NCI-H1417 treated with DMSO at 0.1 percent for 48 hours (cell line): ENCODE results near the gene FSTL3.
"Not testable (repeated sequence)": the region's sequence is repeated elsewhere in the genome, so short reads cannot be mapped to it uniquely, and the experiment has no call there.

Experiments
- DNase-seq: peaks from one replicate; lab custom pipeline; 2025; lab: John Stamatoyannopoulos, UW

FSTL3 gene

DNA sequence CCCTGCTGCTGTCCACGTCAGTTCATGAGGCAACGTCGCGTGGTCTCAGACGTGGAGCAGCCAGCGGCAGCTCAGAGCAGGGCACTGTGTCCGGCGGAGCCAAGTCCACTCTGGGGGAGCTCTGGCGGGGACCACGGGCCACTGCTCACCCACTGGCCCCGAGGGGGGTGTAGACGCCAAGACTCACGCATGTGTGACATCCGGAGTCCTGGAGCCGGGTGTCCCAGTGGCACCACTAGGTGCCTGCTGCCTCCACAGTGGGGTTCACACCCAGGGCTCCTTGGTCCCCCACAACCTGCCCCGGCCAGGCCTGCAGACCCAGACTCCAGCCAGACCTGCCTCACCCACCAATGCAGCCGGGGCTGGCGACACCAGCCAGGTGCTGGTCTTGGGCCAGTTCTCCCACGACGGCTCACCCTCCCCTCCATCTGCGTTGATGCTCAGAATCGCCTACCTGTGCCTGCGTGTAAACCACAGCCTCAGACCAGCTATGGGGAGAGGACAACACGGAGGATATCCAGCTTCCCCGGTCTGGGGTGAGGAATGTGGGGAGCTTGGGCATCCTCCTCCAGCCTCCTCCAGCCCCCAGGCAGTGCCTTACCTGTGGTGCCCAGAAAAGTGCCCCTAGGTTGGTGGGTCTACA is 6.6 kb downstream of the FSTL3 start:
- no peak for DNase-seq

DNA sequence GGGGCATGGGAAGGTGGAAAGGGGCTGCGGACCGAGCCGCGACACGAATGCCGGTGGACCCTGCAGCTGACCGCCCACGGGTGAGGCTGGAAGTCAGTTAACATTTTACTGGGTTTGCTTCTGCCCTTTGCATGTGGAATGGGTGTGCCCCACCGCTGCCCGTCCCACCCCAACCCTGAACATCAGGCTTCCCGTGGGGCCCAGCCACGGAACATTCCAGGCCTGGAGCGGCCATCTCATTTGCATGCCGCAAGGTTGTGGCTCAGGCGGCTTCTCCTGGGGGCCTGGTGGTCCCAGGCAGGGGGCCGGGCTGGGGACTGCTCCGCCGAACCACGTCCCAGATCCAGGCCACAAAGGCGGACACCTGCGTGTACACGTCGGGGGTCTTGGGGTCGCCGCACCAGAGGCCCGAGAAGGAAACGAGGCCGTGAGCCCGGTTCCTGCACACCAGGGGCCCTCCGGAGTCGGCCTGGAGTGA is 9.3 kb downstream of the FSTL3 start:
- no peak for DNase-seq

DNA sequence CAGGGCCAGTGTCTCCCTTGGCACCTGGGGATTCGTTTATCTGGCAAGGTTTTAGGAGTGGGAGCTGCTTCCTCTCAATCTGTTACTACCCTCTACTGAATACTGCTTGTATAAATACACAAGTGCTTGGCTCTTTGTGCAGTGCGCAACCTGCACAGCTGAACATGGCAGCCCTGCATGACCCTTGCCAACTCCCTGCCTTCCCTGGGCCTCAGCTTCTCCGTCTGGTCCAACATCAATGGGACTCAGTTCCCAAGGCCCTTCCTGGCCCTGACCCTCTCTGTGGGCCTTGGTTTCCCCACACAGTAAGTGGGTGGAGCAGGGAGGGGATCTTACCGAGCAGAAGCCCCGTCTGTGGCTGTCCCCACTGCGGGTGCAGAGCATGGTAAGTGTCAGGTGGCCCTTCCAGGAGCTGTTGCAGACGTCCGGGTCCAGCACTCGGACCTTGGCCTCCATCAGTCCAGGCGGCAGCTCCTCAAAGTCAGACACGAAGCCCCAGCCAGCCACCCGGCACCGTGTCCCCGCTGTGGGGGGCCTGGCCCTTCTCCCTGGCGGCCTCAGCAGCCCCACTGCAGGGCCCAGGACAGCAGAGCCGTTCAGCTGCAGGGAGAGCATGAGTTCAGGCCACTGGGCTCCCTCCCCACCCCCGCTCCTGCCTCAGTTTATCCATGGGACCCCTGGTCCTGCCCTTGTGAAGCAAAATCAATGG is 10.6 kb downstream of the FSTL3 start:
- DNase-seq: no peak

DNA sequence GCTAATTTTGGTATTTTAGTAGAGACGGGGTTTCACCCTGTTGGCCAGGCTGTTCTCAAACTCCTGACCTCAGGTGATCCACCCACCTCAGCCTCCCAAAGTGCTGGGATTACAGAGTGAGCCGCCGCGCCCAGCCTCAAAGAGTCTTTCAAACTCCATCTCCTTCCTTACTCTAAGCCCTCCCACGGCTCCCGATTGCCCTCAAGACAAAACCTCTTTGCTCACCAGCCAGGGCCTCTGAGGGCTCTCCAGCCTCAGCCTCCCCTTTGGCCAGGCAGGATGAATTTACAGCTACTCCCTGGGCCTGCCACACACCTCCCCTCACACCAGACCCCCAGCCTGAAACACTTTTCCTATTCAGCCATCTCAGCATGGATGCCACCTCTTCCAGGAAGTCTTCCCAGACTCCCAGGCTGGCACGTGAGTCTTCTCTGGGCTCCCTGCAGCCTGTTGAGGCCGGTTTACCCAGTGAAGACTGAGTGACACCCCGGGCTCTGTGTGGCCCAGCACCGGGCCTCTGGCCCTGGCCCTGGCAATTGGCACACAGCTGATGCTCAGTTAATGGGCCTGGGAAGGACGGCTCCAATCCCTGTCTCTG is 11.5 kb downstream of the FSTL3 start:
- no peak for DNase-seq

DNA sequence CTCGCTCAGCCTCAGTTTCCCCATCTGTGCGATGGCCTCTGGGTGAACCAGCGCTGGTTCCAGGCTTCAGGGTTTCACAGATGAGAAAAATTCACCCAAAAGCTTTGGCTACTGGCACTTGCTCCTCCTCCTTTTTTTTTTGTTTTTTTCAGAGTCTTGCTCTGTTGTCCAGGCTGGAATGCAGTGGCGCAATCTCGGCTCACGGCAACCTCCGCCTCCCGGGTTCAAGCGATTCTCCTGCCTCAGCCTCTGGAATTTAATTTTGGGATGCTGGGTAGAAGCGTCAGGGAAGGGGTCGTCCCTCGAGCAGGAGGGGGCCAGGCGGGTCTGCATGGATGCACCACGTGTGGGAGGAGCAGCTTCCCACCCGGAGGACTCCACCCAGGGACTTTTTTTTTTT is 12.0 kb downstream of the FSTL3 start:
- DNase-seq: no peak

DNA sequence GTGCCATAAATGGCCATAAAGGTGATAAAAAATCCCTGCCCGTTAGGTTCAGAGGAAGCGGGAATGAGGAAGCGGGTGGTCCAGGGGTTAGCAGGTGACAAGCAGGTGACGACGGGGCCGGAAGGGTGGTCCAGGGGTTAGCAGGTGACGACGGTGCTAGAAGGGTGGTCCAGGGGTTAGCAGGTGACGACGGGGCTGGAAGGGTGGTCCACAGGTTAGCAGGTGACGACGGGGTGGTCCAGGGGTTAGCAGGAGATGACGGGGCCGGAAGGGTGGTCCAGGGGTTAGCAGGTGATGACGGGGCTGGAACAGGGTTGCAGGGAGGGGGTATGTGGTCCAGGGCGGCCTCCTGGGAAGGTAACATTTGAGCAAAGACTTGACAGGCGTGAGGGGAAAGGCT is 12.8 kb downstream of the FSTL3 start:
- DNase-seq: no peak

DNA sequence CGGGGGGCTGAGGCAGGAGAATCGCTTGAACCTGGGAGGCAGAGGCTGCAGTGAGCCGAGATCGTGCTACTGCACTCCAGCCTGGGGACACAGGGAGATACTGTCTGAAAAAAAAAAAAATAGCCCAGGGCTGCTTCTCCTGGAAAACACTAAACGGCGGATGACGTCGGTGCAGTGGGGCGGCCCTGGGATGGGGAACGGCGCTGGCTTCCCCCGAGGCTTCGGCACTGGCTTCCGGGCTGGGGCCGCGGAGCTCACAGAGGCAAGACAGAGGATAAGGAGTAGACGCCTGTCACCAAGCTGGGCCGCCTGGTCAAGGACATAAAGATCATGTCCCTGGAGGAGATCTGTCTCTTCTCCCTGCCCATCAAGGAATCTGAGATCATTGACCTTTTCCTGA is 14.0 kb downstream of the FSTL3 start:
- DNase-seq: no peak

DNA sequence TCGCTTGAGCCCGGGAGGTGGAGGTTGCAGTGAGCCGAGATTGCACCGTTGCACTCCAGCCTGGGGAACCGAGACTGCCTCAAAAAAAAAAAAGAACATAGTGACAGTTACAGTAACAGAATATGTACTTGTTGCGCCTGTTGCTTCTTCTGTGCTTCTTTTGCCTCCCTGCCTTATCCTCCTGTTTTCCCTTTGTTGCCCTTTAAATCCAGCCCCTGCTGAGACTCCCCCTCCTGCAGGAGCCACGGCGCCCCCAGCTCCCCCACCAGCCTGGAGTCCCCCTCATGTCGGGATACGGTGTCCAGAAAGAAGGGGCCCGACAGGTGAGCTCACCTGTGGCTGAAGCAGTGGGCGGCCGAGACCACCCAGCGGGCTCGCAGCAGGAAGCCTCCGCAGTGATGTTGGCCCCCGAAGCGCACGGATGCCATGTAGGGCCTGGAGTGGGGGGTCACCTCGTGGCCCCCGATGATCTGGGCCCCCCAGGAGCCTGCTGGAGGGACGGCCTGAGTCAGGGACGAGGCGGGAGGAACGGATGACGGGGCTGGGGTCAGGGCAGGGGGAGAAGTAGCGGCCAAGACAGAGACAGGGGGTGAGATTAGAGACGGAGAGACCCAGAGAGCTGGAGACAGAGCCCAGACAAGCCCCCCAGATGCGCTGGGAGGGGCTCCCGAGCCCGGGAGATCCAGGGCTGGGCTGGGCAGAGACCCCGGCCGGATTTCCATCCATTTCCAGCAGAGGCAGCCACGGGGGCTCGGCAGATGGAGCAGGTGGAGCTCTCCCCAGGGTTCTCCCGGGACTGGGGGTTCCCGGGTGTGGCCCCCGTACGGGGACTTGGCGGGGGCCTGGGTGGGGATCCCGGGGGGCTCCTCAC is 18.5 kb downstream of the FSTL3 start:
- no peak for DNase-seq

DNA sequence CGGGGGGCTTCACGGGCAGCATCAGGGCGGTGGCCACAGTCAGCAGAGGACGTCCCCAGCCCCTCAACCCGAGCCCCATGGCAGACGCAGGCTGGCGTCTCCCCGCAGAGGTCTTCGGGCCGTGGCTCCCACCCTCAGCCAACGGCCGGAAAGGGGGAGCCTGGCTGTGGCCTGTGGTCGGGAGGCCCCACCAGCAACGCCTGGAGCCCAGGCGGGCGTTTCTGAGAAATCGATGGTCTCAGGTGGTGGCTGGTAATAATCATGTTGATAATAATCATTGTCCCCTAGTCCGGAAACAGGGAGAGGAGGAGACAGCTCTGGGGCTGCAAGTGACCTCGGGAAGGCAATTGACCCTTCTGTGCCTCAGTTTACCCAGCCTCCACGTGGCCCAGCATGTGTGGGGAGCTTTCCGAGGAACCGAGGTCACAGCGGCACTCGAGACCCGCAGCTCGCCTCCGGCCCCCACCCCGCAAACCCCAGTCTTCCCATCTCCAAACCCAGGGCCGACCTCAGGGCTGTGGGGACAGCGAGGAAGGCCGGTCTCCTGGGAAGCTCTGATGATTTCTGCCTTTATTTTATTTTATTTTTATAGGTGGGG is 19.3 kb downstream of the FSTL3 start, which contains the start of gene PRSS57:
Gene PRSS57 (minus strand): TSS at position 101 of the 598 bp plus-strand sequence. CDS start 22 bp downstream, at position 79.
- DNase-seq: no peak

DNA sequence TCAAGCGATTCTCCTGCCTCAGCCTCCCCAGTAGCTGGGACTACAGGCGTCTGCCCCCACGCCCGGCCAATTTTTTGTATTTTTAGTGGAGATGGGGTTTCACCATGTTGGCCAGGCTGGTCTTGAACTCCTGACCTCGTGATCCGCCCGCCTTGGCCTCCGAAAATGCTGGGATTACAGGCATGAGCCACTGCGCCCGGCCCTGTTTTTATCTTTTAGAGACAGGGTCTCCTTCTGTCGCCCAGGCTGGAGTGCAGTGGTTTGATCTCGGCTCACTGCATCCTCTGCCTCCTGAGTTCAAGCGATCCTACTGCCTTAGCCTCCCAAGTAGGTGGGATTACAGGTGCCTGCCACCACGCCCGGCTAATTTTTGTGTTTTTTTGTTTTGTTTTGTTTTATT is 22.3 kb downstream of the FSTL3 start:
- not testable (repeated sequence) for DNase-seq

DNA sequence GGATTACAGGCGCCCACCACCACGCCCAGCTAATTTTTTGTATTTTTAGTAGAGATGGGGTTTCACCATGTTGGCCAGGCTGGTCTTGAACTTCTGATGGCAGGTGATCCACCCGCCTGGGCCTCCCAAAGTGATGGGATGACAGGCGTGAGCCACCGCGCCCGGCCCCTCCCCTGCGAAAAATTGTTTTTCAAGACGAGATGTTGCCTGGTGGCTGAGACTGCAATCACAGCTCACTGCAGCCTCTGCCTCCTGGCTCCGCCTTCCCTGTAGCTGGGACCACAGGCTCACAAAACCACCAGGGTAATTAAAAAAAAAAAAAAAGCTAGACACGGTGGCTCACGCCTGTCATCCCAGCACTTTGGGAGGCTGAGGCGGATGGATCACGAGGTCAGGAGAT is 23.7 kb downstream of the FSTL3 start:
- DNase-seq: not testable (repeated sequence)

DNA sequence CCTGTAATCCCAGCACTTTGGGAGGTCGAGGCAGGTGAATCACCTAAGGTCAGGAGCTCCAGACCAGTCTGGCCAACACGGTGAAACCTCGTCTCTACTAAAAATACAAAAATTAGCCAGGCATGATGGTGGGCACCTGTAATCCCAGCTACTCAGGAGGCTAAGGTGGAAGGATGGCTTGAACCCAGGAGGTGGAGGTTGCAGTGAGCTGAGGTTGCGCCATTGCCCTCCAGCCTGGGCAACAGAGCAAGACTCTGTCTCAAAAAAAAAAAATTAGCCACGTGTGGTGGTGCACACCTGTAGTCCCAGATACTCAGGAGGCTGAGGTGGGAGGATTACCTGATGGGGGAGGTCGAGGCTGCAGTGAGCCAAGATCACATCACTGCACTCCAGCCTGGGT is 26.7 kb downstream of the FSTL3 start:
- DNase-seq: not testable (repeated sequence)

DNA sequence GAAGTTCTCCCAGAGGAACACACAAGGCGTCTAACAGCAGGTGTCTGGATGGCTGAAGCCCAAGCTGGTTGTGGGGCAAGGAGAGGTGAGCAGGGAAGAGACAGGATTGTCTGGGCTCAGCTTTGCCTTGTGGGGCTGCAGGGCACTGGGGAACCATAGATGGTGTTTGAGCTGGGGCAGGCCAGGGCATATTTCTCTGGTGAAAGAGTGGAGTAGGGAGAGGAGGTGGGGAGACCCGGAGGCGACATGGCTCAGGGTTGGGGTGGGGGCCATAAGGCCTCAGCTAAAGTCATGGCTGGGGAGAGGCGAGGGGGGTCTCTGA is 27.1 kb downstream of the FSTL3 start:
- no peak for DNase-seq

DNA sequence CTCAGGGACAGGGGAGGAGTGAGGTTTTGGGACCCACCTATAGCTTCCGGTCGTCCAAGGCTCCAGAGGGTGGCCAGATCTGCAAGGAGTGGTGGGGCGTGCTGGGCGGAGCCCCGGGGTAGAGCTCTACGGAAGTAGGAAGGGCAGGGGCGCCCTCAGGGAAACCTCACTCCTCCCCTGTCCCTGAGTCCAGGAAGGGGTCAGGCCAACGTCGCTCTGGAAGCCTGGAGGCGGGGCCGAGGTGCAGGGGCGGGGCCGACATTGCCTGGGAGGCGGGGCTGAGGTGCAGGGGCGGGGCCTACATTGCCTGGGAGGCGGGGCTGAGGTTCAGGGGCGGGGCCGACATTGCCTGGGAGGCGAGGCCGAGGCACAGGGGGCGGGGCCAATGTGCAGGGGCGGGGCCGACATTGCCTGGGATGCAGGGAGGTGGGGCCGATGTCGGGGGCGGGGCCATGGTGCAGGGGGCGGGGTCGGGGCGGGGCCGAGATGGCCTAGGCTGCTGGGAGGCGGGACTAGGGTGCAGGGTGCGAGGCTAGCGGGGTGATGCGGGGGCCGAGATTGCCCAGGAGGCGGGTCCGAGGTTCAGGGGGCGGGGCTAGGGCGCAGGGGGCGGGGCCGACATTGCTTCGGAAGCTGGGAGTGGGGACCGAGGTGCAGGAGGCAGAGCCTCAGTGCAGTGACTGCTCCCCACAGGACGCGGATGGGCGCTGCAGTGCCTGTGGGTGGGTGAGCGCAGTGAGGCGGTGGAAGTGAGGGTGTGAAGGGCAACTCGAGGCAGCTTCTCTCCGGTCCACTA is 27.7 kb downstream of the FSTL3 start:
- DNase-seq: no peak

DNA sequence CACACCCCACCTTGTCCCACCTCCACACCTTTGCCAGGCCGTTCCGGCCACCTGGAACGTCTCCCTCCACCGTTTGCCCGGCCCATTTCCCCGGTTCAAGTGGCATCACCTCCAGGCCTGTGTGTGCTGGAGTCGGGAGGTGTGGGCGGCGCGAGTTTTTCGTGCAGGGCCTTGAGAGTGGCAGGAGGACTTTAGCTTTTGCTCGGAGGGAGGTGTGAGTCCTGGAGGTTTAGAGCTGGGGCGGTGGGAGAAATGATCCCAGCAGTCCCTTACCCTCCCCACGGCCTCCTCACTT is 28.2 kb downstream of the FSTL3 start:
- no peak for DNase-seq

DNA sequence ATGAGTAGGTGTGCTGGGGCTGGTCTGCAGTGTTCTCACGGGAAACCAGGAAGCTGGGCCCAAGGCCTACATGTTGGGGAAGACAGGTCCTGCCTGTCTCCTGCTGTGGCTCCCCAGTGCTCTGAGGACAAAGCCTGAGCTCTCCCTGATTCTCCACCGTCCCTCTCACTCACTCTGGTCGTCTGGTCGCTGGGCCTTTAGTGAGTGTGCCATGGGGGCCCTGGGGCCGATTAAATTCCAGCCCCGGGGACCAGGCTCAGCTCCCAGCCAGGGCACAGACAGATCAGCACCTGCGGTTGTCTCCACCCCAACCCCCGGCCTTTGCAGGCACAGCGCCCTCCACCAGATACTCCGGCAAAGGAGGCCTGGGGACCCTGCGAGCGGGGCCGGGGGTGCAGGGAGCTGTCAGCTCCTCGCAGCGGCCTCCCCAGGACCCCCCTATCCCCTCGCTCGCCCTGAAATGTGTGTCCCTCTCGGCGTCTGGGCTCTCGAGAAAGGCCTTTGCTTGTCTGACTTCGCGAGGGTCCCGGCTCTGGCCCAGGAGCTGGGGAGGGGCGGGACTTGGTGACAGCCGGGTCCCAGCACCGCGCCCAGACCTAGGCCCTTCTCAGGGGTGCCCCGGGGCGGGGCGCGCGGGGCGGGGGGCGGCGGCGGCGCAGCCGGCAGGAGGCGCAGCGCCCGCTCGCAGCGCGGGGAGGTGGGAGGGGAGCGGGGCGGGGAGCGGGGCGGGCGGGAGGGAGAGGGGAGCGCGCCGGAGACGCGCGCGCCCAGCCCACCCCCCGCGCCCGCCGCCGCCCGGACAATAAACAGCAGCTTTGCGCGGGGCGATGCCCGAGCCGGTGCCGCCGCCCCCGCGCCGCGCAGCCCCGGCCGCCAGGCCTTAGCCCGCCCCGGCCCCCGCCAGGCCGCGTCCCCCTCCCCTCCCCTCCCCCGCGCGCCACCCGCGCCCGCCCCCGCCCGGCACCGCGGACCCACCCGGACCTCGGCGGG is 32.3 kb downstream of the FSTL3 start, which contains the start of gene PALM:
Gene PALM (plus strand): TSS at position 782 of the 990 bp plus-strand sequence. CDS start 212 bp downstream, outside the sequence.
- no peak for DNase-seq

DNA sequence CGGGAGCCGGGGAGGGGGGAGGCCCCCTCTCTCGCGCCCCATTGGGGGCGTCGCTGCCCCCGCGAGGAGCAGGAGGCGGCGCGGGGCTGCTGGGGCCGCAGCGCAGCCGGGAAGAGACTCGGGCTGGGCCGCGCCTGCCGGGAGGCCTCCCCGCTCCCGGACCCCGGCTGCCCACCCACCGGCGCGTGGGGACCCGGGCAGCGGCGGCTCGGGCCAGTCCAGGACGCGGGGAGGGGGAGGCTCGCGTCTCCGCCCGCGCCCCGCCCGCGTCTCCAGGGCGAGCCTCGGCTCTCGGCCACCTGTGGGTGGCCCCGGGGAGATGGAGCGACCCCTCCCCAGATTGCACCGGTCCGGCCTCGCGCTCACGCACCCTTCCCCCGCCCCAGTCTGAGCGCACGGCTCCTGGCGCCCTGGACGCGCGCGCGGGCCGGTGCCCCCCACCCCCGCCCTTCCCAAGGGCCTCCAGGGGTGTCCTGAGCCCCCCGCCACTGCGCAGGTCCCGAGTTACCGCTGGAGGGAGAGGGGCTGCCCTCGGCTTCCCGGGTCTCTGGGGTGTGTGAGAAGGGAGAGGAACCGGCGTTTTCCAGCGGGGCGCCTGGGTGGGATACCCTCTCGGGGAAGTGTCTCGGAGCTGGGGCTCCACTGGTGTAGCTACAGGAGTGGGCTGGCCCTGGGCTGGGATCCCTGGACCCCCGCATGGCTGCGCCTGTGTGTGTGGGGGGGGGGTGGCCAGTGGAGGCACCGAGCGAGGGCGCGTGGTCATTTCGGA is 33.2 kb downstream of the FSTL3 start:
- DNase-seq: no peak

DNA sequence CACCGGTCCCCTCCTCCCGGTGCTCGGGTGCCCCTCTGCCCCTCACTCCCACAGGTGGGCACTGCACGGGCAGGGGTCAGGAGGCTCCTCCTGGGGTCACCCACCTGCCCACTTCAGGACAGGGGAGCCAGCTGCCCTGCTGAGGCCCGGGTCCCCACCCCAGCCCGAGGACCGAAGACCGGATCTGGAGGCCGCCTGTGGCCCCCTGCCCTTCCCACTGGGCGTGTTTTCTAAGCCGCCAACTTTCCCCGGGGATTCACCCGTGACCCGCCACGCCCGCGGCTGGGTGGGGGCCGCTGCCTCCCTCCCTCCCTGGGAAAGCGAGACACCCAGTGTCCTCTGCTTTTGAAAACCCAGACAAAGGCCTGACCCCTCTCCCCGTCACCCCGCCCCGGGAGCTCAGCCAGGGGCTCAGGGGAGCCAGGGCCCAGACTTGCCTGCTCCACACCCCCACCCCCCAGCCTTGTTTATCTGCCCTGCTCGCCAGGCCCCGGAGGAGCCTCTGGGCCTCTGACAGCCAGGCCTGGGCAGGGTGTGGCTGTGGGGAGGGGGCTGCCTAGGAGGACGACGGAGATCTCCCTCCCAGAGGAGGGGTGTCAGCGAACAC is 33.9 kb downstream of the FSTL3 start:
- DNase-seq: no peak

DNA sequence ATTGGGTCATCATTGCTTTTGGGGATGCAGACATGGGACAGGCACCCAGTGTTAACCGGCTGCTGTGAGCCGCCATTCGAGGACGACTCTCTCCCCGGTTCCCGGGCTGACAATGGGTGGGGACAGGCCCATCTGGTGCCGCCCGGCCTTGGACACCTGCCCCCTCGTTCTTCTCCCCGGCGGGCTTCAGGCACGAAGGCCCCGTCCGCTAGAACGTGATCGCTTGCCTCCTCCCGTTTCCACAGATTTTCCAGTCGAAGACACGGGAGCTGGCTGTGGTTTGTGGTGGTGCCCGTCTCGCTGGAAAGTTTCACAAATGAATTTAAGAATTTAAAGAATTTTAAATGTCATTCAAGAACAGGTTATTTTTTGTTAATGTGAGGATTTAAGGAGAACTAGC is 34.6 kb downstream of the FSTL3 start:
- no peak for DNase-seq
